Inflammatory macrophage (primary cell): ENCODE data around the gene PSD4.

Experiments
- DNase-seq, 2 donors: peaks; one replicate each; pipeline ENCODE4 v3.0.0-alpha.2; 2020 to 2022

Gene PSD4

DNA sequence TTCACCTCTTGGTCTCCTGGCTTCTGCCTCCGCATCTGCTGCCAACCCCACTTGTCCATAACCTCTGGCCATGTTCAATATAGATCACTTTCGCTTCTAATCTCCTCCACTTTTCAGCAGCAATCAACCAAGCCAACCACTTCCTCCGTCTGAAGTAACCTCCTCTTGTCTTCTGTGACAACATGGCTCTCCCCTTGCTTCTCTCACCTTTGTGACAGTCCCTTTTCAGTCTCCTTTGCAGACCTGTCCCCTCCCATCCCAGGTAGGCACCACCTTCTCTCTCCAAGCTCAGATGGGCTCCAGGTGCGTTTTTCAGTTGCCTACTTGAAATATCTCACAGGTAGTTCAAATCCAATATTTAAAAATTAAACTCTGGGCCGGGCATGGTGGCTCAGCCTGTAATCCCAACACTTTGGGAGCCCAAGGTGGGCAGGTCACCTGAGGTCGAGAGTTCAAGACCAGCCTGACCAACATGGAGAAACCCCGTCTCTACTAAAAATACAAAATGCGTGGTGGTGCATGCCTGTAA, 4.7 kb upstream of the PSD4 start:
- no peak for DNase-seq

DNA sequence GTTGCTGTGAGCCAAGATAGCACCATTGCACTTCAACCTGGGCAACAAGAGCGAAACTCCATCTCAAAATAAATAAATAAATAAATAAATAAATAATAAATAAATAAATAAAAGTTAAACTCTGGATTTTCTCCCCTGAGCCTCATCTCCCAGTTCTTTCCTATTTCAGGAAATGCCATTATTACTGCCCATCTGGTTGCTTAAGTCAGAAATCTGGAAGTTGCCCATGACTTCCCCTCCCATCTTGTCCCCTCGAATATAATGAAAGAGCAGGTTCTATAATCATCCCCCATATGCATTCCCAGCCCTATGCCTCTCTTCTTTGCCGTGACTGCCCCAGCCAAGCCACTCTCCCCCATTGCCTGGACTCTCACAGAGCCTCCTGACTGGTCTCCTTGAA, 4.2 kb upstream of the PSD4 start:
- DNase-seq, result no peak

DNA sequence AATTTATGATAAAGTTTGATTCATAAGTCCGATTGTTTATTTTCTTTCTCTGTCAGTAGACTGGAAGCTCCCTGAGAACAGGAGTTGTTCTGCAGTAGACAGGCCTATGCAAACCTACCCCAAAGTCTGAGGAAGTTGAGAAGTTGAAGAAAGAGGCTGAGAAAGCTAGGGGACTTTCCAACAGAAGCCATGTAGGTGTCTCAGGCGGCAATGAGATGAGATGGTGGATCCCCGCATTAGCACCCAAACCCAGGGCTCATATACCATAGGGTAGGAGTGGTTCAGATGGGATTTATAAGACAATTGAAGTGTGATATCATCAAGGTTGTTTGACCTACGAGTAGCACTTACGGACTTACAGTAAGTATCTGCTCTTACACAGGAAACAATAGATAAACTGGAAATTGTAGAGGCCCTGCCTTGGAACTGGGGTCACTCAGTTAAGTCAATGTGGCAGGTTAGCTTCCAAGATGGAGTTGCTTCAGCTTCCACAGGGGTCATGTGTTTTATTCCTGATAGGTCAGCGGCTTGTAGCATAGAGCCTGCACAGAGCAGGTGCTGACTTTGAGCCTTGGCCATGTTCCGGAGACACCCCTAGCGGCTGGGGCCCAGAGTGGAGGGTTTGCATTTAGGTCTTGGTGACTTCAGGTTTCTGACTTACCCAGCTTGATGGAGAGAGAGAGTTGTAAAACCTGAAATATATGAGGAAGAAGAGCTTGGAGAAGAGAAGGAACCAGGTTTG, 2.3 kb upstream of the PSD4 start:
- no peak for DNase-seq

DNA sequence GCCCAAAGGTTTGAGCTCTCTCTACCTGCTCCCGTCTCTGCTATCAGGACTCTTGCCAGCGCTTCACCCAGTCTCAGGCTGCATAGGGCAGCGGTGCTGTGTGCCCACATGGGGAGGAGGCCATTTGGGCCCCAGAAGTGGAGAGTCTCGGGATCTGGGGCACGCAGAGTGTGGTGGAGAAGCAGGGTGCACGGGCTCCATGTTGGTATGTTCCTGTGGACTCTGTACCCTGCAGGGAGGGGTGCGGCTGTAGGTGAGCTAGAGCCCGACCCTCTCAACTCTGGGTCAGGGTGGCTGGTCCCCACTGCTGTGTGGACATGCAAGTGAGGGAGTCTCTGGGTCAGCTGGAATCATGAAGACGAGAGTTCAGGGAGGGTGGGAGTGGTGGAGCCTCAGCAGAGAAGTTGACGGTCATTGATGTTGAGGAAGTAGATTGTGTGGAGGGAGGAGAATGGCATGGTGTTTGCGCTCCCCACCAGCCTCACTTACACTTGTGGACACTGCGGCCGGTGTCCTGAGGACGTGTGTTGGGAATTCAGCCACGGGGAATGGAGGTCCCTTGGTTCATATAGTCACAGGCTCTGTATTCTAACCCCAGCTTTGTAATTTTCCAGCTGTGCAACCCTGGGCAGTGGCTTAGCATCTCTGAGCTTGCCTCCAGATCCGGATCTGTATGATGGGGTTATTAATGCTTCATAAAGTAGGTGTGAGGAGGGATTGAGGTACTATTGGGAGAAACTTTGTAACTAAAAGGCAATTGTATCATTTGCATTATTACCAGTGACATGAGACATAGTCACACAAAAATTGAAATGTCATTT, 840 bp upstream of the PSD4 start:
- DNase-seq, result no peak

DNA sequence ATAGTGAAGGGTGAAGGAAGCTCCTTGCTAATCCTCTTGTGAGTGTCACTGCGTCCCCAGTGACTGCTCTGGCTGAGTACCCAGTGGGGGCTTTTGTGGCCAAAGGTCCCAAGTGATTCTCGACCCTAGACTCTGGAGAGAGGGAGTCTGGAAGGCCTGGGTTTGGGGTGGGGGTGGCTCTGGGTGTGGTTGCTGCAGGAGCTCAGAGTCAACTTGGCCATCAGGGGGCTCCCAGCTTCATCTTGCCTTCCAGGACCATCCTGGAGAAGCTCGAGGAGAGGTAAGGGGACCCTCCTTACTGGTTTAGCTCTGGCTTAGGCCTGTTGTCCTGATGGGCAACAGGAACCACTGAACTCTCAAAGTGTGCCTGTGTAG, 592 bp downstream of the PSD4 start:
- no peak for DNase-seq

DNA sequence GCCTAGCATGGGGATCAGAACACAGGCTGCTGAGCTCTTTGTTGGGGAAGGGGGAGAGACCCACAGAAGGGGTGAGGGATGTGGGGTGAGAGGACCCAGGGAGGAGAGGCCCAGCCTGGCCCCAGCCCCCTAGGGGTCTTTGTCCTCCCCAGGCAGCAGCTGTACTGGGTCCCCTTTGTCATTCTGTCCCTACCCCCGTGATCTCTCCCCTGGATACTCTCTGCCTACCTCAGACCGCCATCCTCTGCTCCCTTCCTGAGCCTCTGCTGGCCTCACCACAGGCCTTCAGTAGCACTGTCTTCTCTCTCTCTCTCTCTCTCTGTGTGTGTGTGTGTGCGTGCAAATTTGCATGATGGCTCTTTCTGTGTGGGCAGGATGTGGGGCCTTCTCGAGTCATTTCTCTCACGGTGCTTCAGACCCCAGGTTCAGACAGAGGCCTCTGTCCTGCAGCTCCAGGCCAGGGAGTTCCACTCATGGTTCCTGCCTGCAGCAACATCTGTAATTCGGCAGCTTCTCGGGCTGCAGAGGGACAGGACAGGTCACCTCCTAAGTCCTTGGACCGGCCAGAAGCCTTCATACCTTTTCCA, 1.4 kb downstream of the PSD4 start:
- no peak for DNase-seq

DNA sequence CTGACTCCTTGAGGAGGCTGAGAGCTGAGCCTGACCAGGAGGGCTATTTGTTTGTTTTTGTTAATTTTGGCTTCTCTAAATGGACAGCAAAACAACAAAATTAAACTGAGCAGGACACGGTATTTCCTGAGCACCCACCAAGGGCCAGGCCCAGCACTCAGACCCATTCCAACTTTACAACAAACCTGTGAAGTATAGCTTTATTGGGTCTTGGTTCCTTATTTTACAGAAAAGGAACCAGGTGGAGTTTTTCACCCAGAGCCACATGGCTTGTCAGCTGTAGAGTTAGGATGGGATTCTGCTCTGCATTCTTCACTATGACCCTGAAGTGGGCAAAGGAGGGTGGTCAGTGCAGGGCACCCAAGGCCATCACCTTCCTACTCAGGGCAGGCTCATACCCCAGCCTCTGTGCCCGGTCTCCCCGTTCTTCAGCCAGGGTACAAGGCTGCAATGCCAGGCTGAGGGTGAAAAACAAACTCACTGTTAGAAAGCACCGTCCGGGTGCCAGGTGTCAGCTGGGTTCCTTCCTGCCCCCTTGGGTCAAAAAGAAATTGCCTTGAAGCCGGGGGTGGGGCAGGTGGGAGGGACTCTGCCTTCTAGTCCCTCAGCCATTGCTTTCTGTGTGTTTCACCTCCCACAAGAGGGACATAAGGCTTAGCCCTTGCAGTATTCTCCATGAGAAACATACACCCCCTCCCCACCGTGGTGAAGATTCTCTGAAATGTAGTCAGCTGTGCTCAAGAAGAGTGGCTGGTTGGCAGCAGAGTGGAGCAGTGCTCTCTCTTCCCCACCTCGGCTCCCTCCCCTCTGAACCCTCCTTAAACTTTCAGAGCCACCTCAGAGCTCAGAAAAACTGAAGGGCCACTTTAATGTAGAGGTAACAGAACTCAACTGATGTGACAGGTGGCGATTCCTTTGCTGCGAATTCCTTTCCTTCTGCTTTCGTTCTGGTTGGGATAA, 2.2 kb downstream of the PSD4 start:
- no peak for DNase-seq

DNA sequence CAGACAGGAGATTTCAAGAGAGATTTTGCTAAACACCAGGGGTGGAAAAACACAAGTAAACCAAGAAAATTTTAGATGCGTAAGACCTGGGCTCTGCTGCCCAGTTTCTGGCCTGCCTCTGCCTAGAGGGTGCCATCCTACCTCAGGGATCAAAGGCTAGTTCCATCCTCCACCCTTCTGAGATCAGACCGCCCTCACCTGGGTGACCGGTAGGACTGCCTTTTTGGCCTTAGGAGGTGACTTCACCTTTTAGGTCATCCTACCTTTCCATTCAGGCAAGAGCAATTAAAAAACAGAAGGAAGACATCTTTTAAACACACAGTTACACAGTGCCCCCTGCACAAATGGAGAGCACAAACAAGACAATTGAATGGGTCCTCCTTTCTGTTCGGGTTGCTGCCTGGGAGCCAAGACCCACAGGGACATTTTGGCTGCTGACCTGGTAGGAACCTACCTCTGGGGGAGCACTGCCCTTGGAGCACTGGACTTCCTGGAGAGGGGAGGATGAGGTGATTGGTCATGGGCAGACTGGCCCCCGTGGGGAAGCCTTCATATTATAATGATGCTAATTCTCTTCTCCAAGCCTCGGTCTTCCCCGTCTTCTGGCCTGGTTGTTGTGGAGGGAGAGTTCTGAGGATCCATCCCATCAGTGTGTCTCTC, 3.1 kb downstream of the PSD4 start:
- no peak for DNase-seq

DNA sequence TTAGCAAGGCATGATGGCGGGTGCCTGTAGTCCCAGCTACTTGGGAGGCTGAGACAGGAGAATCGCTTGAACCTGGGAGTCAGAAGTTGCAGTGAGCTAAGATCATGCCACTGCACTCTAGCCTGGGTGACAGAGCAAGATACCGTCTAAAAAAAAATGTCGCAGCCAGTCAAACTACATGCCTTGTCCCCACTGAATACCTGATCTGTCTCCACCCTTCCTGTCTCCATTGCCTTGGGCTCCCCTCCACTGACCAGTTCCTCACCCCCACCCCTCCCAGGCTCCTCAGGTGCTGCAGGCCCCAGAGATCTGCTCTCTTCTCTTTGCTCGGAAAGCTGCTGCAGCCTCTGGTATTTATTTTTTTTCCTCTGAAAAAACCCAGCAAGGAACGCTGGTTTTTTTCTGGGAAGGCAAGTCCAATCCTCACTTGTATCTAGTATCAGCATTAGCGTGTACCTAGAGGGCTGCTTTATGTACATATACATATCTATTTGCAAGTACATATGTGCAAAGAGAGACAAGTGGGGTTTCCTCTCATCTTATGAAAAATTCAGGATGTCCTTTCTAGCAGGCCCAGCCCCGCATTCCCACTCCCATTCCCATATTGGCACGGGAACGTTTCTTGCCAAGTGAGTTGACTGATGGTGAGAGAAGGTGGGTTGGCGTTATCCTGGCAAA, 4.4 kb downstream of the PSD4 start:
- no peak for DNase-seq

DNA sequence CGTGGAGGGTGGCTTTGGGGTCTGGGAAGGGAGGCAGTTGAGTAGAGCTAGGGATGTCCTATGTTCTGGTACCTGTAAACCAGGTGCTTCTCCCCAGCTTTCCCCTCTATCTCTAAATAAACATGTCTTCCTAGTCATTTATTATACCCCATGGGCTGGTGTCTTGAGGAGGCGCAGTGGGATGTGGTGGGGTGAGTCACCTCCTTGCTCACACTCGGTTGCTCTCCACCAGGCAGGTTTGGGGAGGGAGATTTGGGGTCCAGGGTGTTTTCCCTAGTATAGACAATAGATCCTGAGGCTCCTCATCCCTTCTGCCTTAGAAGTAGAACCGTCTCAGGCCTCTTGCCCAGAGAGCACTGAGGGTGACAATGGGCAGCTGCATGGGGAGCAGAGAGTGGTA, 5.1 kb downstream of the PSD4 start:
- DNase-seq, result no peak

DNA sequence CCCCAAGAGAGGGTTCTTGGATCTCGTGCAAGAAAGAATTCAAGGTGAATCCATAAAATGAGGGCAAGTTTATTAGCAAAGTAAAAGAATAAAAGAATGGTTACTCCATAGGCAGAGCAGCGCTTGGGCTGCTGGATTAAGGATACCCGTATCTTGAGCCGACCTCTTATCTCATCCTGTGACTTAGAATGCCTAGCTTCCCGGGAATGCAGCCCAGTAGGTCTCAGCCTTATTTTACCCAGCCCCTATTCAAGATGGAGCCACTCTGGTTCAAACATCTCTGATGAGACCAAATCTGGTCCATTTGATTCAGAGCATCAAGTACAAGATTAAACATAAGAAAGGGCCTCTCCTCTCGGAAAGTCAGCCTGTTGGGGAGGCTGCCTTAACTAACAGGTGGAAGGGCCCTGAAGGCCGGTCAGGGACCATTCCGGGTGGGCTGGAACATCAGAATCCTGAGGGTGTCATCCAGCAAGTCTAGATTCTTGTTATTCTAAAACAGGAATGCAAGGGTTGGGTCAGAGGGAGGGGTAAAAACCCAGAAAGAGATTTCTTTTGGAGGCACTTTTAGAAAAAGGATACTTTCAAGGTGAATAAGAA, 5.8 kb downstream of the PSD4 start:
- DNase-seq, result no peak

DNA sequence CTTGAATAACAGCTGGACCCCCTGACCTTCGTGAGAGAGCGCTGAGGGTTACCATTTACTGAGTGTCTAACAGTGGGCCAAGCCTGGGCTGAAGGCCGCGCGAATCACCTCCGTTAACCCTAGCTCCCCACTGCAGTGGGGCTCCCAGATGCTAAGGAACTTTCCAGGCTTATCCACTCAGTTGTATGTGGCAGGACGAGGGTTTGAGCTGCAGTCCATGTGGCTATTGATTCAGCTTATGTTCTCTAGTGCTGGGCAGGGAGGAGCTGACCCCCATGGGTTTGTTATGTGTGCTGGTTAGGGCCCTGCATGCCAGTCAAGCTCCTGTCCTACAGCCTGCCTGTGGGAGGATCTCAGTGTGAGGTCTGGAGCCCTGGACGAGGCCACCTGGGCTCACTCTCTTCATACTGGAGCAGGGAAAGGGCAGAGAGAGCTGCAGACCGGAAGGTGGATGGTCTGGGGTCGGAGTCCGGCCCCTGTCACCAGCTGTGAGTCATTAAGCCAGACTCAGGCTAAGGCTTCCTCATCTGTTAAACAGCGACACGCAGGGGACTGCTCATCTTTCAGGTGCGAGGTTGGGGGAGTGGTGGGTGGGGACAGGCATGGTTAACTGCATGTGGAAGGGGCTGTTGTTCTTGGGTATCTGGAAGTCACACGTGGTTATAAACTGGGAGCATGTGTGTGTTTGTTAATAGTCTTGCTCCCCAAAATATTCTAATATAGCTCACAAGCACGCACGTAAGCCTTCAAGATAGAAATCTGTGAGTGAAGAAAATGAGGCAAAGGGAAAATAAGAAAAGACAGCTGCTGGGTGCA, 6.6 kb downstream of the PSD4 start:
- no peak for DNase-seq

DNA sequence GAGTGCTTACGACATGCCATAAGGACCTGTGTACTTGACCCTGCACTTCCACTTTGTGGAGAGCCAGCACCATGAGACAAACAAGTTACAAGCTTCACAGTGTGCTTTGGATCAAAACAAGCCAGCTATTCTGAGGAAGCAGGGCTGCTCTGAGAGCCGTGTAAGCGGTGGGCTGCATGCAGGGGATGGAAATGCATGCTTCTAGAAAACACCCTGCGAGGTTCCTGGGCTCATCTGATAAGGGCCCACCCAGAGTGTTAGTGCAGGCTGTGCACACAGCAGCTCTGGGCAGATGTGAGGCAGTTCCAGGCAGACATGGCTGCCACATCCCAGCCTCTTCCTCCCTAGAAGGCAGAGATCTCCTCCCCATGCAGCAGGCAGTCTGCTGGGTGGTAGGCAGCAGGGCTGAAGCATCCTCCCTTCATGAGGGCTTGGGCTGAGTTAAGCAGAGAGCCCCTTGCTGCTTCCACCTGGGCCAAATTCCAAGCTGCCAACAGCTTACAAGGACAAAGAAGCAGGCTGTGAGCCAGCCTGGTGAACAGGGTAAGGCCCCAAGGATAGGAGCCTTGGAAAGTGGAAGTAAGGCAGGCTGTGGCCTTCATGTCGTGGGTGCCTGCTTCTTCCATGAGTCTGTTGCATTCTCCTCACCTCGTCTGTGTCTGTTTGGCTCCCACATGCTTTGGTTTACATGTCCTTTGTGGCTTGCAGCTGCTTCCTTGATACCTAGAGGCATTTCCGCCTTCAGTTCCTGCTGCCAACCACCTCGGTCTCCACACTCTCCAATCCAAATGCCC, 7.7 kb downstream of the PSD4 start:
- DNase-seq, result peak; percentile 56 to 69

DNA sequence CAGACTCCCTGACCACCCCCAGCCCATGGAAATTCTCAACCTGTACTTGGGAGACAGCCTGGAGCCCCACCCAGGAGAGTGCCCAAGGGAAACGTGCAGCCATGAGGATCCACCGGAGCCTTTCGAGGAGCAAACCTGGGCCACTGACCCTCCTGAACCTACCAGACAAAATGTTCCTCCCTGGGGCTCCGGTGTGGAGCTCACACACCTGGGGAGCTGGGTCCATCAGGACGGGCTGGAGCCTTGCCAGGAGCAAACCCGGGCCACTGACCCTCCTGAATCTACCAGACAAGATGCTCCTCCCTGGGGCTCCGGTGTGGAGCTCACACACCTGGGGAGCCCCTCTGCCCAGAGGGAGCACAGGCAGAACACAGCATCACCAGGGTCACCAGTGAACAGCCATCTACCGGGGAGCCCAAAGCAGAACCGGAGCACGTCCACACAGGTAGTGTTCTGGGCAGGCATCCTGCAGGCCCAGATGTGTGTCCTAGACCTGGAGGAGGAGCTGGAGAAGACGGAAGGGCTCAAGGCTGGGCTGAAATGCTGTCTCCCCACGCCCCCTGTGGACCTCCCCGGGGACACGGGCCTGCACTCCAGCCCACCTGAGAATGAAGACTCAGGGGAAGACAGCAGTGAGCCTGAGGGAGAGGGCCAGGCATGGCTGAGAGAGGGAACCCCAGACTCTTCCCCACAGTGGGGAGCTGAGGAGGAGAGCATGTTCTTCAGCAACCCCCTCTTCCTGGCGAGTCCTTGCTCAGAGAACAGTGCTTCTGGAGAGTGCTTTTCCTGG, 8.9 kb downstream of the PSD4 start:
- no peak for DNase-seq

DNA sequence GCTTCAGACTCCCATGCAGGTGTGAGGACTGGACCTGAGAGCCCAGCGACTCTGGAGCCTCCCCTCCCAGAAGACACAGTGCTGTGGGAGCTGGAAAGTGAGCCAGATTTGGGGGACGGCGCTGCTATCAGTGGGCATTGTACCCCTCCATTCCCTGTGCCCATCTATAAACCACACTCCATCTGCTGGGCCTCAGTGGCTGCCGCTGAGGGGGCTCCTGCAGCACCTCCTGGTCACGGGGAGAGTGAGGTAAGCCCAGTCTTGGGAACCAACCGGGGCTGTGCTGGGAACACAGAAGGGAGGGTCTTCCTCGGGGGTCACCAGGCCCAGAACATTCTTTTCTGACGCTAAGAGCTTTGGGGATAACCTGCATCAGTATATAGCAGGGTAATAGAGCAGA, 9.5 kb downstream of the PSD4 start:
- DNase-seq, result no peak

DNA sequence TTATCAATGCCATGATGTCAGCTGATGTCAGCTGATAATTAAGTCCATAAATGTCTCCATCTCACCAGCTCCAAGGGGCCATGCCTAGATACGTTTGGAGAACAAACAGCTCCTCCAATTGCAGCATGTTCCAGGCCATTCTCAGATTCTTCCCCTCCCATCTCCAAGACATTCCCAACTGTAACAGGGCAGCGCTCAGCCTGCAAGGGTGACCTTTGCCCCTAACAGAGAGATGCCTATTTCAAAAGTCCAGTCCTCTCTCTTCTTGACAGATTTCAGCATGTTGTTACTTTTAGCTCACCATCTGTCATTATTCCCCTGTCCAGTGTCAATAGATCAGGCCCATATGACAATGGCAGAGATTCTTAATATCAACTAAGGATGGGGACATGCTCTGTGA, 9.9 kb downstream of the PSD4 start:
- no peak for DNase-seq

DNA sequence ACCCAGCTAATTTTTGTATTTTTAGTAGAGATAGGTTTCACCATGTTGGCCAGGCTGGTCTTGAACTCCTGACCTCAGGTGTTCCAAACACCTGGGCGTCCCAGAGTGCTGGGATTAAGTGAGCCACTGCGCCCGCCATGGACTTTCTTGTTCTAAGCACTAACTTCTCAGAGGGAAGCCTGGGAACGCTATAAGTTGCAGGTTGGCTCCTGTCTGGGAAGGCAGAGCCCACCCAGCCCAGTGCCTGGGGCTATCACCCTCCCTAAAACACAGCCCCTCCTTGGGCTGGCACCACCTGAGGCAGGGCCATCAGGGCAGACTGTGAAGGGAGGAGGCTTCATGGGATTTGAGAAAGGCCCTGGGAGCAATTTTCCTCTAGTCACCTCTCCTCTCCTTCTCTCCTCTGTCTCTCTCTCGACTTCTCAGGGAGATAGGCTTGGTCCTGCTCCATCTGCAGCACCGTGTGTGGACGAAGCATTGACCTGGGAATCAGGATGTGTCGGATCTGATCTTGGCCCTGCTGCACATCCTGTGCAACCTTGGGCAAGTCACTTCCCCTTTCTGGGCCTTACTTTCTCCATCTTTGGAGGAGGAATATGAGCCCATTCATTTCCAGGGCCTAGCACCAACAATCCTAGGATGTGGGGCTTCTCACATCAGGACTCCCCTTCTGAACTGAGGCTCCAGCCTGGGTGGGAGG, 10.9 kb downstream of the PSD4 start:
- peak in 1 of 2 donors; percentile 25 for DNase-seq
